NCI-H1694 treated with DMSO at 0.1 percent for 48 hours (cell line): ENCODE results near the gene SLC9A8.

Experiments used
- DNase-seq: peaks from one replicate; lab custom pipeline; 2025; lab: John Stamatoyannopoulos, UW

SLC9A8 gene

GRCh38 chr20:49918446-49918845 lies 105.8 kb downstream of the SLC9A8 start:
- no peak for DNase-seq

GRCh38 chr20:49919009-49919408 lies 106.4 kb downstream of the SLC9A8 start:
- no peak for DNase-seq

DNA sequence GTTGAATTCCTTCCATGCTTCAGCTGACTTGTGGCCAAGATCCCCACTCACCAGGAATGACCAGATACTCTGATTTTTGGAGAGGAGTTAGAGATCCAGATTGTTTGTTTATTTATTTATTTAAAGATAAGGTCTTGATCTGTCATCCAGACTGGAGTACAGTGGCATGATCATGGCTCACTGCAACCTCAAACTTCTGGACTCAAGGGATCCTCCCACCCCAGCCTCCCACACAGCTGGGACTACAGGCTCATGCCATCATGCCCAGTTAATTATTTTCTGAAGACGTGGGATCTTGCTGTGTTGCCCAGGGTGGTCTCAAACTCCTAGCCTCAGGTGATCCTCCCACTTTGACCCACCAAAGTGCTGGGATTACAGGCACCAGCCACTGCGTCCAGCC lies 106.8 kb downstream of the SLC9A8 start:
- DNase-seq: no peak

DNA sequence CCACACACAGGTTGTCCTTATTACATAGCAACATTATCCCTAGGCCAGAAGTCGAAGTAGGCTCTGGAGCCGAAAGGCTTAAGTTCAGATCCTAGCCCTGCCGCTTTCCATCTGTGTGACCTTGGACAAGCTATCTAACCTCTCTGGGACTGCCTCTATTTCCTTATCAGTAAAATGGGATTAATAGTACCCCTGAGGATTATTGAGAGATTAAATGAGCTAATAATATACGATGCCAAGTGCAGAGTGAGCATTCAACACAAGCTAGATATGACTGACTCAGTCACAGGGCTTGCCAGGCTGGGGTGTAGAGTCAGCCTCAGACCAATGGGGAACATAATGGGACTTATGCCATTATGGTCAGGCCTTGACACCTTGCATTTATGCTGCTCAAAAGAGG lies 111.6 kb downstream of the SLC9A8 start:
- no peak for DNase-seq

GRCh38 chr20:49925901-49926454 lies 113.3 kb downstream of the SLC9A8 start:
- DNase-seq: no peak

GRCh38 chr20:49928411-49929141 lies 115.9 kb downstream of the SLC9A8 start:
- peak; percentile 67 for DNase-seq

DNA sequence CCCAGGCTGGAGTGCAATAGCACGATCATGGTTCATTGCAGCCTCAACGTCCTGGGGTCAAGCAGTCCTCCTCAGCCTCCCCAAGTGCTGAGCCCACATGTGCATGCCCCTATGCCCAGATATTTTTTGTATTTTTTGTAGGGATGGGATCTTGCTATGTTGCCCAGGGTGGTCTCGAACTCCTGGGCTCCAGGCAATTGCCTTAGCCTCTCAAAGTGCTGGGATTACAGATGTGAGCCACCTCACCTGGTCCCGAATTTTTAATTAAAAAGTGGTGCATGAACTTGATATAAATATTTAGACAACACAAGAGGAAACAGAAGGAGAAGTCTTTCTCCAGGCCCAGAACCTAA lies 116.5 kb downstream of the SLC9A8 start:
- no peak for DNase-seq

- no peak for DNase-seq
These were observed 123.1 kb downstream of the SLC9A8 start for GRCh38 chr20:49935746-49936152.

DNA sequence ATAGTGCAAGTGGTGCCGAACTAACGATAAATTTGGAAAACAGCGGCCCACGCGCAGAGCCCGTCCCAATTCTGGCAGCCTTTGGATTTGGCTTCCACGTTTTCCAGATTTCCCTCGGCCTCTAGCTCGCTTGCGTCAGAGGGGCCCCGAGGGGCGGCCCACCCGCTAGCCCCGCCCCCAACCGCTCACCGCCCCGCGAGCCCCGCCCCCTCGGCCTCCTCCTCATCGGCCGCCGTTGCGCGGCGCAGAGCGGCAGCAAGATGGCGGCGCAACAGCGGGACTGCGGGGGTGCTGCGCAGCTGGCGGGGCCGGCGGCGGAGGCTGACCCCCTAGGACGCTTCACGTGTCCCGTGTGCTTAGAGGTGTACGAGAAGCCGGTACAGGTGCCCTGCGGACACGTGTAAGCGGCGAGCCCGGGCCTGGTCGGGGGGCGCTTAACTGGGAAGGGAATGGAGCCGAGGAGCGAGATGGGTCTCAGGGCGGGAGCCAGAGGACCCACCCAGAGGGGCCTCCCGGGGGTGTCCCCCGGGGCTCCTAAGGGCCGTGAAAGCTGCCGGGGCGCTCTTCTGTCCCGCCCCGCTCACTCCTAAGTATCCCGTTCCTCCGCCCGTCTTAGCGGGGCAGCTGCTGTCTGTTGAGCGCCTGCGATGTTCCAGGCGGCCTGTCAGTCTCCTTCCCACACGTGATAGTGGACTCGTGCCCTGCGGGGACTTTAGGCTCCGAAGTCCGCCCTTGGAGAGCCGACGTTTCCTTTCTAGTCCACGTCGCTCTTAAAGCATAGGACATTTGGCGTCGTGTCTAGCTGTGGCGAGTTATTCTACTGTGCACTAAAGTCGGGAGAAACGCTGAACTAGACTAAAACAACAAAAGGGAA lies 123.8 kb downstream of the SLC9A8 start, which contains the start of gene RNF114:
Gene RNF114 (plus strand): TSS at position 245 of the 874 bp plus-strand sequence. CDS start 16 bp downstream, at position 261.
- DNase-seq: peak; percentile 83

DNA sequence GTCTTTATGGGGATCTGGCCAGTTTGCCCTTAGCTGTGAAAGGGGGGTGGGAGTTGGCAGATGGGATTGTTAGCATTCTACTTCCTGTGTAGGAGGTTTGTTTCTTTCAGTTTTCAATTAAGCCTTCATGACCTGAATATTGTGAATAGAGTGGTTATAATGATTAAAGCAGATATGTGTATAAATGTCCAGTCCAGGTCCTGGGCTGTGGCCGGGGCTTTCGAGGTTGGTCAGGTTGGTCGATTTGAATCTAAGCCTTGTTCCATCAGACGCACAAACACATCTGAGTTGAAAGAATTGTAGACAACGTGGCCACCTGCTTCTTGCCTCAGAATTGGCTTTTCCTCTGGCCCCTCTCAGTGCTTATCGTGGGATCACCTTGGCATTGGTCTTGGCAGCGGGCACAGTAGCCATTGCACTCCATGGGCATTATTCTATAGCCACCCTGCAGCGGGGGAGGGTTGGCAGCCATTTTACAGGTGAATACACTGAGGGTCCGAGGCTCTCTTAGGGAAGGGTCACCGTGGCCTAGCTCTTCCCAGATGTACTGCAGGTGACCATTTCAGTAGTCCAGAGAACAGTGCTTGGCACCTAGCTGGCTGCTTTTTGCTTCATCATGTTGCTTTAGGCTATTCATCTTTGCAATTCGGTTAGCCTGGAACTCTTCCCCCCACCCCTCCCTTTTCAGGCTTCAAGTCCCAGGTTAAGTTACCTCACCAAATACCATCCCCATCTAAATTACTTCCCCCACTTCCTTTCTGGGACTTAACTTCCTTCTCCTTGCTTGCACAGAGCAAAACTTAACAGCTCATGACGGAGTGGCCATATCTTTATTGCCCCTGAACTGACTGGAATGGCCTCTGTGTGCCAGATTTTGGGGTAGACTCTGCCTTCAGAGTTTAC lies 124.7 kb downstream of the SLC9A8 start:
- no peak for DNase-seq

- DNase-seq: peak; percentile 30
These were observed 125.8 kb downstream of the SLC9A8 start for GRCh38 chr20:49938173-49939163.

- no peak for DNase-seq
These were observed 128.8 kb downstream of the SLC9A8 start for GRCh38 chr20:49941456-49941855.
